Stimulated activated CD4-positive, alpha-beta T cell treated with anti-CD3 and anti-CD28 coated beads, Interleukin-1b, Interleukin-23, amount 100 ng/mL, for 4 hours (primary cell): ENCODE results near the gene RWDD4.

Experiments
- DNase-seq, 2 donors: peaks; one replicate each; pipeline ENCODE4 v3.0.0-alpha.2; 2020; ENCODE audit warnings: low read depth in 2 of 2

RWDD4 gene

DNA sequence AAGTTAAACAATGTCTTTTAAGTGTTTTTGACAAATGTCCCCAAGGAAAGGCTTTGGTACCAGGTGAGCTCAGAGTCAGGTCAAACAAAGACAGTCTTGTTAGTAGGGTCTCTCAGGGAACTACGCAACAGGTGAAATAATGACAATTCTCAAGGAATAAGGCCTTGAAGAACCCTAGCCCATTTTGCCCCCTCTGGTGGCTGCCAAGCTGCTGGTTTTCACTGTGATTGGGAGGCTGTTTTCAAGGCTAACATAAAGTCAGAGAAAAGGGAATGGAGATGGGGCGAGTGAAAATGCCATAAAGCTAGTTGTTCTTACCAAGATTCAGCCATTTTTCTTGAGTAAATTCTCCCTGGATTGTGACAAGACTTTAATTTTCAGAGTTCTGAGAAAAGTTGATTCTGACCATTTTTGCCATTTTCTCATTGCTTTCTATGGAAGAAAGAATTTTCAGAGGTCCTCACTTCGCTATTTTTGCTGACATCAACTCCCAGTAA is 58.7 kb downstream of the RWDD4 start:
- DNase-seq = peak in 1 of 2 donors; percentile 2

DNA sequence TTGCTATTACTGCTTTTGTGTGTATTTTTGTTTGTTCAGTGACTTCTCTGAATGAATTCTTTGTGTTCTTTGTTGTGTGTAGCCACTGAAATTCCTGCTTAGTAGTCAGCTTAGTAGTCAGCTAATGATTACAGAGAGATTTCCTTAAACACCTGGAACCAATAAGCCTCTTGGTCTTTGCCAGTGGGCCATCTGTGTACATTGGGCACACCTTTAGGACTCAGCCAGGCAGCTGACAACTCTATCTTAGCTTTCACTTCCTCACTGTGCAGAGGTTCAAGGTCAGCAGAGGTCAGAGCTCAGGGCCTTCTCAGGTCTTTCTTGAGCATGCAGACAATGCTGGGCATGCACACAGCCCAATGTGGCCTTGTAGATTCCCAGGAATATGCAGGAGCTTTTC is 59.3 kb downstream of the RWDD4 start:
- no peak for DNase-seq

DNA sequence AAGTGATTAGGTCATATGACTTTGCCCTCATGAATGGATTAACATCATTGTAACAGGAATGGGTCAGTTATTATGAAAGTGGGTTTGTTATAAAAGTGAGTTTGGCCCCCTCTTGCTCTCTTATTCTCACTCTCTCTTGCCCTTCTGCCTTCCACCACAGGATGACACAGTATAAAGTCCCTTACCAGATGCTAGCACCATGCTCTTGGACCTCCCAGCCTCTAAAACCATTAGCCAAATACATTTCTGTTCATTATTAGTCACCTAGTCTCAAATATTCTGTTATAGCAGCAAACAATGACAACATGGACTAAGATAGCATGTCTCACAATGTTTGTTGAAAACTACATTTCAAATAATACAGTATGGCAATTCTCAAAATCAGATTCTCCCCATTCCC is 59.7 kb downstream of the RWDD4 start:
- DNase-seq = no peak

DNA sequence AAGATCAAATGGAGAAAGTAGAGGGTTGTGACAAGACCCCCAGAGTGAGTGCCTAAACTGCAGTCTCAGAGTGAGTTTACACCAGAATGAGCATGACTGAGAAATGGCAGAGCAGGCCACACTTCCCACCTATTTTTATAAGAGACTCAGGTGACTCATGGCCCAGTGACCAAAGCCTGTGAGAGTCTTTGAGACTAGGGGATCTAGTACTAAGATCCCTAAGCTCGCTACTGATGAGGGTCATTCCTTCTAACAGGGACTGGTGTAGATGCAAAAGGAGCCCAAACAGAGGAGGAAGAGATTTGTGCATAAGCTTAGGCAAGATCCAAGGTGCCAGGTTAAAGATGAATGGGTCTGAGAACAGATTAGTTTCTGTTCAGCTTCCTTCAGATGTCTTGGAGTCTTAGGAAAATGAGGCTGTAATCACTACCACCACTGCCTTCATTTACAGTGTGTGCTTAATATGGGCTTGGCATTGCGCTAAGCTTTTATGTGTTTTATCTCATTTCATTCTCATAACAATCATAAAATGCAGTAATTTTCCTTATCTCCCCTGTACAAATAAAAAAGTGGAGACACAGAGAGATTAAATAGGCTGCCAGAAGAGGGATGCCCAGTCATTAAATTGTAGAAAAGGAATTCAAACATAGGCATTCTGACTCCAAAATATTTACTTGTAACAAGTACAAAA is 62.8 kb downstream of the RWDD4 start:
- DNase-seq = no peak

DNA sequence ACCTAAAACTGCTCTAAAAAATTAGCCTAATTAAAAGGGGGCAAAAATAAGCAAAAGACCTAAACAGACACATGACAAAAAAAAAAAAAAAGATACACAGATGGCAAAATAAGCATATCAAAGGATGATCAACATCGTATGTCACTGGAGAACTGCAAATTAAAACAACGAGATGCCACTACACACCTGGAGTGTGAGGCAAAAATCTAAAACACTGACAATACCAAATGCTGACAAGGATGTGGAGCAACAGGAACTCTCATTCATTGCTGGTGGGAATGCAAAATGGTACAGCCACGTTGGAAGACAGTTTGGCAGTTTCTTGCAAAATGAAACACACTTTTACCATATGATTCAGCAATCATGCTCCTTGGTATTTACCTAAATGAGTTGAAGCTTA is 64.2 kb downstream of the RWDD4 start:
- no peak for DNase-seq

DNA sequence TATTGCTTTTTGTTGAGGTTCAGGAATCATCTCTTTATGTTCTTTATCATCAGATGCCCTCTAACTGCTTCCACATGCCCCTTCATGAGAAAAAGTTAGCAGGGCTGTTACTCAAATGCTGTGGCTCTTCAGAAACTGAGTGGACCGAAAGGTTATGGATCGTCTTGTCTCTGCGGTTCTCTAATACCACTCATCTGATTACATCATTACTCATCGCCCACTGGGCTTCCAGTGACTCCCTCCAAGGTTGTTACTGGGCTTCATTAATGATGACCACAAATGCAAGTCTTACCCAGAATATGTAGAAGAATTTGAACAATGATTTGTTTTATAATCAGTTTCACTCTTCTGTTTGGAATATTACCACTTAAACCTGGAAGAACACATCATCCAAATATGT is 67.7 kb downstream of the RWDD4 start:
- no peak for DNase-seq
